Measurements from ENCODE around the gene RERE.
"Not testable (repeated sequence)": the region's sequence is repeated elsewhere in the genome, so short reads cannot be mapped to it uniquely, and the experiment has no call there.

The RERE gene

GRCh38 chr1:8611634-8612515, 205.6 kb downstream of the RERE start:
- H3K4me3 Mint-ChIP-seq; intact Hi-C loops (cut with micrococcal nuclease); H3K27me3 Mint-ChIP-seq; H3K9me3 Mint-ChIP-seq; H3K27ac Mint-ChIP-seq; H3K4me1 Mint-ChIP-seq (ENCODE audit: low read depth): not testable (repeated sequence)
- peaks cover 25% of the 10 kb centered on the region for H3K36me3 Mint-ChIP-seq (ENCODE audit: low read depth)

- H3K27ac Mint-ChIP-seq = no peak overlapping the region
- H3K27me3 Mint-ChIP-seq = no peaks in the 10 kb centered on the region
- peaks cover 6% of the 10 kb centered on the region for H3K36me3 Mint-ChIP-seq (ENCODE audit: low read depth)
- H3K4me3 Mint-ChIP-seq = no peak overlapping the region
- no peaks in the 10 kb centered on the region for H3K9me3 Mint-ChIP-seq
- intact Hi-C loops (cut with micrococcal nuclease) = no loop called here
- peaks cover 13% of the 10 kb centered on the region for H3K4me1 Mint-ChIP-seq (ENCODE audit: low read depth)
These were observed 209.5 kb downstream of the RERE start for GRCh38 chr1:8607906-8608305.

GRCh38 chr1:8604041-8604945, 213.1 kb downstream of the RERE start:
- no peak overlapping the region for H3K4me3 Mint-ChIP-seq
- no peaks in the 10 kb centered on the region for H3K27me3 Mint-ChIP-seq
- H3K9me3 Mint-ChIP-seq = no peaks in the 10 kb centered on the region
- H3K27ac Mint-ChIP-seq = no peak overlapping the region
- peaks cover 23% of the 10 kb centered on the region for H3K4me1 Mint-ChIP-seq (ENCODE audit: low read depth)
- H3K36me3 Mint-ChIP-seq (ENCODE audit: low read depth) = peaks cover 6% of the 10 kb centered on the region
- intact Hi-C loops (cut with micrococcal nuclease) = no loop called here

- Mint-ChIP-seq H3K36me3 (ENCODE audit: low read depth) (peaks cover 11% of the 10 kb centered on the region), H3K9me3 (no peaks in the 10 kb centered on the region), H3K27me3 (no peaks in the 10 kb centered on the region), H3K4me3 (no peak overlapping the region), H3K4me1 (ENCODE audit: low read depth) (peaks cover 23% of the 10 kb centered on the region), H3K27ac (no peak overlapping the region)
- intact Hi-C loops (cut with micrococcal nuclease) = no loop called here
These were observed 214.2 kb downstream of the RERE start for GRCh38 chr1:8603220-8603616.

- Mint-ChIP-seq H3K27ac (no peak overlapping the region), H3K4me1 (ENCODE audit: low read depth) (peaks cover 23% of the 10 kb centered on the region), H3K9me3 (no peaks in the 10 kb centered on the region), H3K27me3 (no peaks in the 10 kb centered on the region), H3K4me3 (no peak overlapping the region), H3K36me3 (ENCODE audit: low read depth) (peaks cover 16% of the 10 kb centered on the region)
- intact Hi-C loops (cut with micrococcal nuclease) = no loop called here
These were observed 214.8 kb downstream of the RERE start for GRCh38 chr1:8602471-8603219.

GRCh38 chr1:8600336-8600735, 217.1 kb downstream of the RERE start:
- Mint-ChIP-seq H3K27me3 (no peaks in the 10 kb centered on the region), H3K4me1 (ENCODE audit: low read depth) (peaks cover 23% of the 10 kb centered on the region), H3K9me3 (no peaks in the 10 kb centered on the region), H3K27ac (no peak overlapping the region), H3K36me3 (ENCODE audit: low read depth) (peaks cover 16% of the 10 kb centered on the region), H3K4me3 (no peak overlapping the region)
- intact Hi-C loops (cut with micrococcal nuclease) = no loop called here

- Mint-ChIP-seq H3K4me3 (no peak overlapping the region), H3K27me3 (no peaks in the 10 kb centered on the region), H3K27ac (no peak overlapping the region), H3K4me1 (ENCODE audit: low read depth) (peaks cover 23% of the 10 kb centered on the region), H3K9me3 (no peaks in the 10 kb centered on the region), H3K36me3 (ENCODE audit: low read depth) (peaks cover 16% of the 10 kb centered on the region)
- intact Hi-C loops (cut with micrococcal nuclease) = no loop called here
These were observed 217.7 kb downstream of the RERE start for GRCh38 chr1:8599646-8600212.

GRCh38 chr1:8598783-8599182, 218.7 kb downstream of the RERE start:
- H3K36me3 Mint-ChIP-seq (ENCODE audit: low read depth) = peaks cover 16% of the 10 kb centered on the region

GRCh38 chr1:8598060-8598724, 219.2 kb downstream of the RERE start:
- peaks cover 16% of the 10 kb centered on the region for H3K36me3 Mint-ChIP-seq (ENCODE audit: low read depth)
- H3K27me3 Mint-ChIP-seq = no peaks in the 10 kb centered on the region
- peaks cover 10% of the 10 kb centered on the region for H3K4me1 Mint-ChIP-seq (ENCODE audit: low read depth)
- H3K27ac Mint-ChIP-seq = no peak overlapping the region
- no peak overlapping the region for H3K4me3 Mint-ChIP-seq
- H3K9me3 Mint-ChIP-seq = no peaks in the 10 kb centered on the region
- intact Hi-C loops (cut with micrococcal nuclease) = no loop called here

More at GRCh38 chr1:8598783-8599182, 218.7 kb downstream of the RERE start:
- intact Hi-C loops (cut with micrococcal nuclease) = no loop called here
- H3K27me3 Mint-ChIP-seq = no peaks in the 10 kb centered on the region
- H3K27ac Mint-ChIP-seq = no peak overlapping the region
- no peaks in the 10 kb centered on the region for H3K9me3 Mint-ChIP-seq
- peaks cover 15% of the 10 kb centered on the region for H3K4me1 Mint-ChIP-seq (ENCODE audit: low read depth)
- H3K4me3 Mint-ChIP-seq = no peak overlapping the region

GRCh38 chr1:8597455-8597854, 220.0 kb downstream of the RERE start:
- Mint-ChIP-seq H3K36me3 (ENCODE audit: low read depth) (peaks cover 16% of the 10 kb centered on the region), H3K27me3 (no peaks in the 10 kb centered on the region), H3K27ac (no peak overlapping the region), H3K4me1 (ENCODE audit: low read depth) (peaks cover 10% of the 10 kb centered on the region), H3K9me3 (no peaks in the 10 kb centered on the region), H3K4me3 (no peak overlapping the region)
- intact Hi-C loops (cut with micrococcal nuclease) = no loop called here

- intact Hi-C loops (cut with micrococcal nuclease) = no loop called here
- Mint-ChIP-seq H3K4me3 (no peak overlapping the region), H3K27ac (no peak overlapping the region), H3K9me3 (no peaks in the 10 kb centered on the region), H3K27me3 (no peaks in the 10 kb centered on the region), H3K36me3 (ENCODE audit: low read depth) (peaks cover 10% of the 10 kb centered on the region), H3K4me1 (ENCODE audit: low read depth) (peaks cover 10% of the 10 kb centered on the region)
These were observed 221.5 kb downstream of the RERE start for GRCh38 chr1:8595941-8596340.

GRCh38 chr1:8595332-8595731, 222.1 kb downstream of the RERE start:
- Mint-ChIP-seq H3K9me3 (no peaks in the 10 kb centered on the region), H3K4me3 (no peak overlapping the region), H3K27ac (no peak overlapping the region), H3K36me3 (ENCODE audit: low read depth) (peaks cover 10% of the 10 kb centered on the region), H3K4me1 (ENCODE audit: low read depth) (peaks cover 10% of the 10 kb centered on the region), H3K27me3 (no peaks in the 10 kb centered on the region)
- intact Hi-C loops (cut with micrococcal nuclease) = no loop called here

GRCh38 chr1:8593292-8593691, 224.1 kb downstream of the RERE start:
- H3K36me3 Mint-ChIP-seq (ENCODE audit: low read depth); H3K9me3 Mint-ChIP-seq; H3K4me1 Mint-ChIP-seq (ENCODE audit: low read depth); intact Hi-C loops (cut with micrococcal nuclease); H3K27ac Mint-ChIP-seq; H3K27me3 Mint-ChIP-seq; H3K4me3 Mint-ChIP-seq: not testable (repeated sequence)
